Mucosa of descending colon (tissue), 3 donors: ENCODE data around the gene ZNF142. TPM values are rescaled to one million over a fixed set of nuclear protein-coding genes. Genes with fewer than 3 reads are reported as not detected.

Experiments used
- ATAC-seq: fragments of 200-7000 bp; cut with Tn5 transposase; one replicate; pipeline ENCODE4 v1.9.1; 2020; ENCODE audit warnings: mild to moderate bottlenecking, moderate library complexity
- DNase-seq, 3 donors: peaks; one replicate each; pipeline ENCODE4 v3.0.0-alpha.2; 2020
- H3K36me3 ChIP-seq: fragments of 200-600 bp; one replicate; pipeline ENCODE4 v1.8.0; 2021; ENCODE audit warnings: low read depth, mild to moderate bottlenecking
- H3K4me1 ChIP-seq: fragments of 200-600 bp; one replicate; pipeline ENCODE4 v1.8.0; 2021; ENCODE audit warnings: low read depth, mild to moderate bottlenecking
- H3K4me3 ChIP-seq: fragments of 200-600 bp; one replicate; pipeline ENCODE4 v1.8.0; 2021; ENCODE audit warnings: mild to moderate bottlenecking
- H3K9me3 ChIP-seq: fragments of 200-600 bp; one replicate; pipeline ENCODE4 v1.8.0; 2021; ENCODE audit warnings: mild to moderate bottlenecking
- CTCF ChIP-seq: fragments of 200-600 bp; IDR thresholded peaks from one replicate; pipeline ENCODE4 v1.8.0; 2022; ENCODE audit warnings: antibody characterized with exemption, mild to moderate bottlenecking
- intact Hi-C, 2 donors: fragments of 100-400 bp; cut with DNase I in 1 of 2; cut with micrococcal nuclease in 1 of 2; formaldehyde crosslinking; loops; one replicate each; pipeline versions ENCODE4 v1.11.0 to v1.11.1; 2022; cut with DNase I, micrococcal nuclease
- total RNA-seq, 3 donors: library from RNA; stranded (reverse); fragmentation: NEBNext Ultra II Directional in 2 of 3; extraction: Animal tissue kit (Norgen Biotek cat#: 25700) in 2 of 3; gene quantifications; one replicate each; pipeline versions ENCODE4 v1.2.1 to v1.2.4, GENCODE V29; 2021 to 2023
- donor health status: DM: no; HTN: no; CAD: no; lungs with moderate emphysema.
- donor health status: DM: no; HTN: no; CAD: no.
- donor health status: DM: no; HTN: yes; CAD: no.

ZNF142 gene
- total RNA-seq, 3 donors from 2014 or later: 16.4 to 25.0 (median 19.7) TPM

GRCh38 chr2:218662827-218663226 lies 3.4 kb upstream of the ZNF142 start:
- Histone ChIP-seq H3K4me3 (no peak overlapping the region), H3K4me1 (peaks cover 3% of the 10 kb centered on the region), H3K9me3 (no peaks in the 10 kb centered on the region), H3K36me3 (peaks cover 20% of the 10 kb centered on the region)
- ATAC-seq (no peak), DNase-seq (no peak)
- TF ChIP-seq CTCF: no peak
- intact Hi-C loops: no loop called here

DNA sequence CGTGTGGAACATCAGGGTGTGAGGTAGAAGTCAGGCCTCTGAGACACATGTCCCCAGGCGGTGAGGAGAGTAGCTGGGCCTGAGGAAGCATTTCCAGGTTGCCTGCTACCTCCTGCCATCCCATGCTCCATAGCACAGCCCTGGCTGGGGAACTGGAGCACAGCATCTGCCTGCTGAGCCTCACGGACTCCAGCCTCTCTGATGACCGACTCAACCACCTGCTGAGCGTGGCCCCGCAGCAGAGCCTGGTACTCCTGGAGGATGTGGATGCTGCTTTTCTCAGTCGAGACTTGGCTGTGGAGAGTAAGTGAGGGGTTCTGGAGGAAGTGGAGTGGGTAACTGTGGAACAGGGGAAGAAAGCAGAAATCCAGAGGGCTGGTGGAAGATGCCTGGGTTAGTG lies 3.0 kb upstream of the ZNF142 start:
- H3K4me1 ChIP-seq: peaks cover 3% of the 10 kb centered on the region
- no peaks in the 10 kb centered on the region for H3K9me3 ChIP-seq
- no peak overlapping the region for H3K4me3 ChIP-seq
- DNase-seq (no peak), ATAC-seq (no peak)
- no peak for TF ChIP-seq CTCF
- intact Hi-C loops: no loop called here
- H3K36me3 ChIP-seq: peaks cover 20% of the 10 kb centered on the region

DNA sequence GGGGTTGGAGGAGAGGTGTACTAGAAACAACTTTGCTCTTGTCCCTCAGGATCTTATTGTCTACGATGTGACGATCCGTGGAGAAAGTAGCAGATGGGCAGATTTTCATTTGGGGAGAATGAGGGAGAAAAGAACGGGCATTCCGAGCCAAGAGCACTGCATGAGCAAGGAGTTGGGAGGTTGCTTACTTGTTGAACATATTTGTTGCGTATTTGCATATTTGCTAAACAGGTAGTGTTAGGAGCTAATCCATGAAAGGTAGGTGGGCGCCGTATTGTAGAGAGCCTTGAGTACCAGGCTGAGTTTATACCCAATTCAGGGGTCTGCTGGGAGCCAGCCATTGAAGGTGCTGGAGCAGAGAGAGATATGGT lies 550 bp upstream of the ZNF142 start:
- DNase-seq (no peak), ATAC-seq (no peak)
- Histone ChIP-seq H3K4me1 (peaks cover 3% of the 10 kb centered on the region), H3K9me3 (no peaks in the 10 kb centered on the region), H3K36me3 (peaks cover 11% of the 10 kb centered on the region), H3K4me3 (peak overlapping the region; percentile 60)
- intact Hi-C loops: no loop called here
- no peak for TF ChIP-seq CTCF

GRCh38 chr2:218658671-218659257 lies 659 bp downstream of the ZNF142 start:
- Histone ChIP-seq H3K9me3 (no peaks in the 10 kb centered on the region), H3K4me1 (peaks cover 3% of the 10 kb centered on the region), H3K36me3 (peaks cover under 1% of the 10 kb centered on the region), H3K4me3 (peak overlapping the region; percentile 60)
- peak; percentile 22 for TF ChIP-seq CTCF
- intact Hi-C loops: no loop called here
- DNase-seq (peak in 2 of 3 donors; percentile 63 to 71), ATAC-seq (peak; percentile 66)

GRCh38 chr2:218655751-218656150 lies 3.7 kb downstream of the ZNF142 start:
- intact Hi-C loops: no loop called here
- H3K9me3 ChIP-seq: no peaks in the 10 kb centered on the region
- no peak for TF ChIP-seq CTCF
- DNase-seq (no peak), ATAC-seq (no peak)
- H3K4me1 ChIP-seq: peaks cover 3% of the 10 kb centered on the region
- H3K36me3 ChIP-seq: no peaks in the 10 kb centered on the region
- no peak overlapping the region for H3K4me3 ChIP-seq

- H3K9me3 ChIP-seq: no peaks in the 10 kb centered on the region
- ATAC-seq: no peak
Observed at GRCh38 chr2:218648787-218649100, 10.7 kb downstream of the ZNF142 start.

More at GRCh38 chr2:218648787-218649100, 10.7 kb downstream of the ZNF142 start:
- no peak for DNase-seq
- Histone ChIP-seq H3K36me3 (peaks cover 10% of the 10 kb centered on the region), H3K4me1 (no peaks in the 10 kb centered on the region), H3K4me3 (no peak overlapping the region)
- intact Hi-C loops: loop anchor here in 1 of 2 donors (10.0 kb wide), 1 partner anchor 64 kb away; no protein-coding TSS in a partner anchor
- TF ChIP-seq CTCF: no peak
